GM19455 (cell line): ENCODE results near the gene KCNQ1OT1.

Experiments
- ATAC-seq: cut with Tn5 transposase; IDR thresholded peaks from one replicate; pipeline ENCODE4 v1.9.1; 2021; ENCODE audit not compliant: unreplicated experiment

KCNQ1OT1 gene

GRCh38 chr11:2574043-2574552 lies 125.7 kb downstream of the KCNQ1OT1 start:
- ATAC-seq: no peak

DNA sequence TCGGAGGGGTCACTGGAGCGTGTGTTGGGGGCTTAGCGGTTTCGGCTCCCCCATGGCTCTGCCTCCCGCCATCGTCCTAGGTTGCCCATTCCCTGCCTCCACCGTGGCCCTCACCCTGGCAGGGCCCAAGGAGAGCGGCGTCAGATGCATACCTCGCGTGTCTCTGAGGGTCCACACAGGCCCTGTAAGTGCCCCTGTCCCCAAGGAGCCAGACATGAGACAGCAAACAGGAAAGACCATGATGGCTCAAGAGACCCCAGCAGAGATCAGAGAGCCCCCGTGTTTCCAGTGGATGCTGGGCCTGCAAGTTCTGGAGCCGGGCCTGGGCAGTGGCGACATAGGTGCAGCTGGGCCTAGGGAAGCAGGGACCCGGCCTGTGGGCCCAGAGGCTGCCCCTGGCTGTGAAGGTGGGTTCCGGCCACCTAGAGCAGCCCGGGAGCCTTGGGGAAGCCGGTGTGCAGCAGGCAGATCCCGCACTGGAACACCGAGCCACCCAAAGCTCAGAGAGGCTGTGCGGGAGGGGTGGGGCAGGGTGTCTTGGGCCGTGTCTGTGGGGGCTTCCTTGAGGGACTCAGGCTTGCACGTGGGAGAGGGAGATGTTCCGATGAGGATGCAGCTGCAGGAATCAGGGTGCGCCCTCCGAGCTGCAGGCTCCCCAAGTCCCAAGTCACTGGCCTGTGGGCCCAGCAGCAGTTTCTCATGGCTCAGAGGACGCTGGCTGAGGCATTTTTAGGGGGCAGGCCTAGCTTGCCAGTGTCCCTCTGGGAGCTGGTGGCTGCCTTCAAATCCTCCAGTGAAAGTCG lies 126.4 kb downstream of the KCNQ1OT1 start:
- no peak for ATAC-seq

DNA sequence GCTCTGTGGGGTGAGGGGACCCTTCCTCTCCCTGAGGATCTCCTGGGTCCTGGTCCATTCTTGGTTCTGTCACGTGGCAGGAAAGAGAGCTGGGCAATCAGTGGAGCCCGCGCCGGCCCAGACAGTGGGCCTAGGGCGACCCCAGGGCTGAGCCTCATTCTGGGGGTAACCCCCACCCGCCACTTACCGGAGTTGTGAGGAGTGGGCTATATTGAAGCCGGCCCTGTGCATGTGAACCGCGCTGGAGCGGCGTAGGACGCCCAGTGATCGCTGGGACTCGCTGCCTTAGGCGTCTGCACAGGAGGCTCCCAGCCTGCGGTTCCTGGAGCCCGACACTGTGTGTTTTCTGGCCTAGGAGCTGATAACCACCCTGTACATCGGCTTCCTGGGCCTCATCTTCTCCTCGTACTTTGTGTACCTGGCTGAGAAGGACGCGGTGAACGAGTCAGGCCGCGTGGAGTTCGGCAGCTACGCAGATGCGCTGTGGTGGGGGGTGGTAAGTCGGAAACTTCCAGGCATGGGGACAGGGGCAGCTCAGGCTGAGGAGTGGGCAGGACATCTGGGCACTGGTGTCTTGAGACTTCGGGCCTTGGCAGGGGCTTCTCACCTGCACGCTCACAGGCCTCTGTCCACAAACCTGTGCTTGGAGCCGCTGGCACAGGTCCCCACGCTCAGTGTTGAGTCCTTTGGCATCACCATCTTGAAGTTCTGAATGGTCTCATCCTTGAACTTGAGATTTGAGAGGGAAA lies 127.1 kb downstream of the KCNQ1OT1 start:
- no peak for ATAC-seq

GRCh38 chr11:2571598-2572281 lies 128.1 kb downstream of the KCNQ1OT1 start:
- no peak for ATAC-seq

DNA sequence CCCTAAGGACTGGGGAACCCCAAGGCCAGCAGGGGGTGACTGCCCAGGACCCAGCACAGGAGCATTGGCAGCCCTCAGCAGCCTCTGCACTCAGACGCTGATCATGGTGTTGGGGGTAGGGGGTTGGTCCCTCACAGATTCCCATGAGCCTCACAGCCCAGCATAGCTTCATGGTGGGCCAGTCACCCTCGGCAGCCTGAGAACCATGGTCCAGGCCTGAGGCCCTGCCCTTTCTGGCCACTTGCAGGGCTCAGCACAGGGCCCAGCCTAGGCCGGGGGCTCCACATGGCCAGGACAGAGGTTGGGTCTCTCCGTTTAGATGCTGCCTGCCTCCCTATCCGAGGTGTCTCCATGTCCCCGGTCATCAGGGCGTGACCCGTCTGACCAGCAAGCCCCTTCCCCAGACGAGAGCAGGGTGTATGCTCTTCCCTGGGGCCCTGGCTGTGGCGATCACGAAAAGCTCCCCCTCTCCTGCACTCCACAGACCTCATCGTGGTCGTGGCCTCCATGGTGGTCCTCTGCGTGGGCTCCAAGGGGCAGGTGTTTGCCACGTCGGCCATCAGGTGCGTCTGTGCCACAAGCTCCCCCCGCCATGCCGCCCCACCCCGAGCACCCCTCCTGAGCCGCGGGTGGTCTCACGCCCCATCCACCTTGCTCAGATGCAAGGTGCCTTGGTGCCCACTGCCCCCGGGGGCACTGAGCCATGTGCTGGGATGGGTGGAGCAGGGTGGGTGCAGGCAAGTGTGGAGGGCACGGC lies 128.8 kb downstream of the KCNQ1OT1 start:
- no peak for ATAC-seq

- ATAC-seq: no peak
Observed at GRCh38 chr11:2570211-2570811, 129.5 kb downstream of the KCNQ1OT1 start.

DNA sequence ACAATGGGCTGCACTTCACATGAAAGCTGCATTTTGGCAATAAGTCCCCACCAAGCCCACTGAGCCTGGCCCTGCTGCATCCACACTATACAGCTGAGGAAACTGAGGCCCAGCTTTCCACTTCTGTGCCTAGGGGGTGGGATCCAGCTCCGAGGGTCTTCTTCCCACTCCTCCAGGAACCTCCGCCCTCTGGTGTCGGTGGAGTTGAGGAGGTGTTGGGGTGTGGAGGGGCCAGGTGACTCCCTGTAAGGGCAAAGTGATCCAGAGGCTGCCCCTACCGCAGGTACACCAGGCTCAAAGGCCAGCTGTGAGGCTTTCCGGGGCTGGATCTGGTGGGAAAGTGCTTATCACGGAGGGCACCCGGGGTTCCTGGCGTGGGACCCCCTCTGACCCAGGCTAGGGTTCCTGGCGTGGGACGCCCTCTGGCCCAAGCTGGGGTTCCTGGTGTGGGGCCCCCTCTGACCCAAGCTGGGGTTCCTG lies 130.0 kb downstream of the KCNQ1OT1 start:
- ATAC-seq: no peak

DNA sequence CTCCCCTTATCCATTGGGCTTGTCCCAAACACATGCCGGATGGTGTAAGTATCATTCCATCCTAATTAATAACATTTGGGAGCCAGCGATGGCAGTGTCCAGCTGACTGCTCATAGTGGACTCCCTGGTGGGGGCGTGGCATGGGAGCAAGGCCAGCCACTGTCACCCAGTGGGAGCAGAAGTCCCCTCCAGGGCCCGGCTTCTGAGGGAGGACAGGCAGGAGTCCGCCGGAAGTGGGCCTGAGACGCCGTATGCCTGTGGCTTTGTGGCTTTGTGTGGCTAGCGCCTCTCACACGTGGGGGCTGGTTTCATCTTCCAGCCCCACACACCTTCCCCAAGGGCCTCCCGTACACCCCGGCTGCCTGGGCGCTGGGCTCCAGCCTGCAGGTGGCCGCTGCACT lies 130.5 kb downstream of the KCNQ1OT1 start:
- ATAC-seq: no peak

DNA sequence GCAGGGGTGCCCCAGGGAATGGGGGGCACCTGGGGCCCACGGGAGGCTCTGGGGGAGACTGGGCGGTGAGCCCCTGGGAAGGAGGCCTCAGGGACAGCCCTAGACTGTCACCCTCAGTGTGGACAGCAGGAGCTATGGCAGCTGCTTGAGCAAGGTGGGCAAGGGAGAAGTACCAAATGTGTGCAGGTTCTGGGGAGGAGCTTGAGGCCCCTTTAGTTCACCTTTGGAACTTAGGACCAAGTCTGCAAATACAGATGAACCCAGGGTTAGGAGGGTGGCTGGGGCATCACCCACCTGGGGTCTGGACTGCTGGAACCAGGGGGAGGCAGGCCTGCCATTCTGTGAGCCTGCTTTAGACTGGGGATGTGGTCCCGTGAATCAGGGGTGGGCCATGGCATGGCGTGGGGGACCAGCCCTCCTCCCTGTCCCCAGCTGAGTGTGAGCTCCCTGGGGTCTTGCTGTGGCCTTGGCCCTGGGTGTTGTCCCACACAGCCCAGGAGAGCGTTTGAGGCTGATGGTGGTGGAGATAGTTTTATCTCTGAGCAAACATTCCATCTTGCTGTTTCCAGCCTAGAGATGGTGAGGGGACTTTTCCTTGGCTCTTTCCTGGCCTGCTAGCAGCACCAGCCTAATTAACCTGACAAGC lies 132.6 kb downstream of the KCNQ1OT1 start:
- ATAC-seq: no peak

GRCh38 chr11:2566223-2567025 lies 133.4 kb downstream of the KCNQ1OT1 start:
- no peak for ATAC-seq

DNA sequence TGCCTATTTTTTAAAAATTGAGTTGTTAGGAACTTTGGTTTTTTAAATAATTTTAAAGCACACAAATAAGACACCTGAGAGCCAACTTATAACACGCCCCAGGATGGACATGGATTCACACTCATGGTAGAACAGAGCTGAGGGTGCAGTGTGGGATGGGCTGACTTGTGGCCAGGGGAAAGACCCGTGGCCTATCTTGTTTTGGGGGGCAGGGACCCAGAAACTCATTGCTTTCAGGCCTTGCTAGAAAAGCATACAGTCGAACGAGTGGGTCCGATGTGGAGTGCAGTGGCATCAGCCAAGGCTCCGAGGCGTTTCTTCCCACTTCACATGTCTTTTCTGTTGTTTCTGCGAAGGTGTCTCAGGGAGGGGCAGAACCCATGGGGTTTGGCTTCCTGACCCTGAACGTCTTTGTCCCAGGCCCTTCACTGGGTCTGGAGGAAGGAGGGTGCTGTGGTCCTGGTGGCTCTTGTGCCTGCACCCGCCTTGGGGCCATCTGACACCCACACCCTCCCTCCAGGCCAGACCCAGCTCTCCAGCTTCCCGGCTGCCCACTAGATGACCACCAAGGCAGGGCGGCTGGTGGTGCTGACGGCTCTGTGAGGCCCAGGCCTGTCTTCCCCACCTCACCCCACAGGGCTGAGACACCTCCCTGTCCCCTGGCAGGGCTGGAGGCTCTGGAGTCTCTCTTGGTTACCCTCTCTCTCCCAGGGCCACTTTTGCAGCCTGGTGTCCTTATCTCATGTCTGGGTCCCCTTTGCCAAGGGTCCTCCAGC lies 134.2 kb downstream of the KCNQ1OT1 start:
- no peak for ATAC-seq

GRCh38 chr11:2564588-2565425 lies 135.0 kb downstream of the KCNQ1OT1 start:
- no peak for ATAC-seq

DNA sequence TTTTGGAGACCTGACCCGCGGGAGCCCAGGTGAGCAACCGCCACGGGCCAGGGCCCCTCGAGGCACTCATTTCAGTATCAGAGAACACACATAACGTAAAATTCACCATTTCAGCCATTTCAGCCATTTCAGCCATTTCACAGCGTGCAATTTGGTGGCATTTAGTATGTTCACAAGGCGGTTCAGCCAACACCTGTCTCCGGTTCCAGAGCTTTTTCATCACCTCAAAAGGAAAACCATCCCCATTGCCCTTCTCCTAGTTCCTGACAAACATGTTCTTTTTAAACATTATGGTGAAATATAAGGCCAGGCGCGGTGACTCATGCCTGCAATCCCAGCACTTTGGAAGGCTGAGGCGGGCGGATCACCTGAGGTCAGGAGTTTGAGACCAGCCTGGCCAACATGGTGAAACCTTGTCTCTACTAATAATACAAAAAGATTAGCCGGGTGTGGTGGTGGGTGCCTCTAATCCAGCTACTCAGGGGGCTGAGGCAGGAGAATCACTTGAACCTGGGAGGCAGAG lies 135.7 kb downstream of the KCNQ1OT1 start:
- no peak for ATAC-seq

GRCh38 chr11:2563213-2564007 lies 136.4 kb downstream of the KCNQ1OT1 start:
- no peak for ATAC-seq

- ATAC-seq: no peak
Observed at GRCh38 chr11:2562890-2563212, 136.9 kb downstream of the KCNQ1OT1 start.
